Psoas muscle (tissue), 8 donors: ENCODE data around the gene ETFA. TPM values are rescaled to one million over a fixed set of nuclear protein-coding genes. Genes with fewer than 3 reads are reported as not detected.

Experiments
- ATAC-seq, 4 donors: fragments of 200-7000 bp; cut with Tn5 transposase; one replicate each; pipeline ENCODE4 v1.9.1; 2020; ENCODE audit warnings: moderate library complexity in 3 of 4, mild to moderate bottlenecking in 2 of 4
- DNase-seq, 2 donors: peaks; one replicate each; pipeline ENCODE4 v3.0.0-alpha.2; 2020
- H3K27ac ChIP-seq: fragments of 200-600 bp; one replicate; pipeline ENCODE4 v1.8.0; 2022
- H3K27me3 ChIP-seq, 3 donors: fragments of 200-600 bp in 1 of 3; one replicate each; pipeline versions ENCODE4 v1.6.1 to v1.8.0; 2013 to 2022; ENCODE audit warnings: low read length in 2 of 3, mild to moderate bottlenecking in 2 of 3, moderate library complexity in 1 of 3; ENCODE audit not compliant: insufficient read depth in 3 of 3
- H3K36me3 ChIP-seq, 2 donors: fragments of 200-600 bp in 1 of 2; one replicate each; pipeline versions ENCODE4 v1.6.1 to v1.8.0; 2013 to 2022; ENCODE audit warnings: low read depth in 1 of 2, mild to moderate bottlenecking in 1 of 2, moderate library complexity in 1 of 2; ENCODE audit not compliant: insufficient read depth in 1 of 2
- H3K4me1 ChIP-seq: fragments of 200-600 bp; one replicate; pipeline ENCODE4 v1.8.0; 2022
- H3K4me3 ChIP-seq: fragments of 200-600 bp; one replicate; pipeline ENCODE4 v1.8.0; 2022; ENCODE audit warnings: mild to moderate bottlenecking
- H3K9me3 ChIP-seq: fragments of 200-600 bp; one replicate; pipeline ENCODE4 v1.8.0; 2022
- WGBS, 3 donors: extraction: QIAGEN DNeasy Blood & Tissue Kit; methylation state at CpG; one replicate each; pipeline versions ENCODE4 v1.1.6 to v1.1.7; 2013; 5-methylcytosine and 5-hydroxymethylcytosine counted together
- intact Hi-C, 2 donors: fragments of 100-400 bp; cut with DNase I; formaldehyde crosslinking; loops; one replicate each; pipeline versions ENCODE4 v1.11.0 to v1.14.2; 2022
- polyA plus RNA-seq, 3 donors: library from polyadenylated mRNA; stranded (reverse); fragments of 200-250 nt; gene quantifications; one replicate each; pipeline ENCODE4 v1.2.3, GENCODE V29; 2013
- total RNA-seq, 4 donors: library from RNA; stranded (reverse); fragmentation: NEBNext Ultra II Directional in 2 of 4; extraction: Animal tissue kit (Norgen Biotek cat#: 25700) in 2 of 4; gene quantifications; one replicate each; pipeline versions ENCODE4 v1.2.1 to v1.2.4, GENCODE V29; 2021 to 2023
- TF ChIP-seq, protein P1 (sequence below): fragments of 200-600 bp; IDR thresholded peaks from one replicate; pipeline ENCODE4 v1.8.0; 2022; ENCODE audit warnings: antibody characterized with exemption
- donor health status: healthy with polysubstance abuse.
- donor health status: DM: no; HTN: no; CAD: no; lungs with moderate emphysema.
- donor health status: Bipolar disorder and iron deficiency.
- donor health status: healthy.
- donor health status: DM: yes; HTN: yes; CAD: no.
- donor health status: DM: no; HTN: no; CAD: no.
- donor health status: DM: no; HTN: no; CAD: no.
- donor health status: DM: yes; HTN: yes; CAD: no.

ETFA gene
- total and polyA plus RNA-seq, 7 donors = 257 to 368 (median 276) TPM

GRCh38 chr15:76327191-76328105 is 16.2 kb upstream of the ETFA start:
- WGBS, 3 donors = 69 to 82% (median 69%) methylated on average over 8 of the region's 8 CpGs
- Histone ChIP-seq H3K36me3 (no peaks in the 10 kb centered on the region), H3K27me3 (peaks cover 0 to 5% (median 0%) of the 10 kb centered on the region in 3 donors), H3K4me3 (no peak overlapping the region), H3K9me3 (no peaks in the 10 kb centered on the region), H3K4me1 (no peaks in the 10 kb centered on the region), H3K27ac (no peak overlapping the region)
- TF ChIP-seq, protein P1, sequence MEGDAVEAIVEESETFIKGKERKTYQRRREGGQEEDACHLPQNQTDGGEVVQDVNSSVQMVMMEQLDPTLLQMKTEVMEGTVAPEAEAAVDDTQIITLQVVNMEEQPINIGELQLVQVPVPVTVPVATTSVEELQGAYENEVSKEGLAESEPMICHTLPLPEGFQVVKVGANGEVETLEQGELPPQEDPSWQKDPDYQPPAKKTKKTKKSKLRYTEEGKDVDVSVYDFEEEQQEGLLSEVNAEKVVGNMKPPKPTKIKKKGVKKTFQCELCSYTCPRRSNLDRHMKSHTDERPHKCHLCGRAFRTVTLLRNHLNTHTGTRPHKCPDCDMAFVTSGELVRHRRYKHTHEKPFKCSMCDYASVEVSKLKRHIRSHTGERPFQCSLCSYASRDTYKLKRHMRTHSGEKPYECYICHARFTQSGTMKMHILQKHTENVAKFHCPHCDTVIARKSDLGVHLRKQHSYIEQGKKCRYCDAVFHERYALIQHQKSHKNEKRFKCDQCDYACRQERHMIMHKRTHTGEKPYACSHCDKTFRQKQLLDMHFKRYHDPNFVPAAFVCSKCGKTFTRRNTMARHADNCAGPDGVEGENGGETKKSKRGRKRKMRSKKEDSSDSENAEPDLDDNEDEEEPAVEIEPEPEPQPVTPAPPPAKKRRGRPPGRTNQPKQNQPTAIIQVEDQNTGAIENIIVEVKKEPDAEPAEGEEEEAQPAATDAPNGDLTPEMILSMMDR = no peak
- DNase-seq (no peak), ATAC-seq (peak; percentile 45 to 83 (median 62))
- intact Hi-C loops = loop anchor here in 1 of 2 donors (2.0 kb wide), 1 partner anchor 137 kb away; no protein-coding TSS in a partner anchor

- 70 to 75% (median 73%) methylated on average over 2 of the region's 2 CpGs for WGBS, 3 donors
- intact Hi-C loops = no loop called here
- no peak overlapping the region for H3K4me3 ChIP-seq
- peaks cover 0 to 5% (median 0%) of the 10 kb centered on the region in 3 donors for H3K27me3 ChIP-seq
- ATAC-seq = no peak
- H3K36me3 ChIP-seq = no peaks in the 10 kb centered on the region
- H3K27ac ChIP-seq = no peak overlapping the region
- TF ChIP-seq, protein P1 = no peak
- H3K4me1 ChIP-seq = no peaks in the 10 kb centered on the region
- H3K9me3 ChIP-seq = no peaks in the 10 kb centered on the region
- DNase-seq = no peak
Measured at GRCh38 chr15:76325704-76326103, 14.4 kb upstream of the ETFA start.

- intact Hi-C loops = no loop called here
- ATAC-seq = no peak
Measured at GRCh38 chr15:76324066-76324465, 12.8 kb upstream of the ETFA start.

GRCh38 chr15:76321602-76322001 is 10.3 kb upstream of the ETFA start:
- intact Hi-C loops = no loop called here
- Histone ChIP-seq H3K9me3 (no peaks in the 10 kb centered on the region), H3K27ac (no peak overlapping the region), H3K27me3 (no peaks in the 10 kb centered on the region), H3K4me3 (no peak overlapping the region), H3K4me1 (no peaks in the 10 kb centered on the region), H3K36me3 (no peaks in the 10 kb centered on the region)
- DNase-seq (no peak), ATAC-seq (no peak)
- 49 to 79% (median 58%) methylated on average over 5 of the region's 5 CpGs for WGBS, 3 donors
- TF ChIP-seq, protein P1 = no peak

More at GRCh38 chr15:76324066-76324465, 12.8 kb upstream of the ETFA start:
- H3K9me3 ChIP-seq = no peaks in the 10 kb centered on the region
- H3K4me1 ChIP-seq = no peaks in the 10 kb centered on the region
- TF ChIP-seq, protein P1 = no peak
- H3K4me3 ChIP-seq = no peak overlapping the region
- no peaks in the 10 kb centered on the region for H3K36me3 ChIP-seq
- no peak overlapping the region for H3K27ac ChIP-seq
- no peaks in the 10 kb centered on the region for H3K27me3 ChIP-seq
- 79 to 80% (median 80%) methylated on average over 3 of the region's 3 CpGs for WGBS, 3 donors
- DNase-seq = no peak
